Gastroesophageal sphincter (tissue), 4 donors: Measurements from ENCODE around the gene CC2D1A. TPM values are rescaled to one million over a fixed set of nuclear protein-coding genes. Genes with fewer than 3 reads are reported as not detected.

ENCODE experiments used
- ATAC-seq: fragments of 150-250 bp; one replicate; pipeline ENCODE4 v1.9.1; 2016; ENCODE audit warnings: mild to moderate bottlenecking, moderate library complexity
- H3K27ac ChIP-seq, 4 donors: fragments of 200-600 bp; sonication (generic) in 3 of 4; 1 replicate in 3 of 4; 2 replicates in 1 of 4; pipeline ENCODE4 v1.5.1; 2016 to 2019
- H3K27me3 ChIP-seq: fragments of 200-600 bp; sonication (generic); one replicate; pipeline ENCODE4 v1.5.1; 2019
- H3K36me3 ChIP-seq, 2 donors: fragments of 200-600 bp; sonication (generic); one replicate each; pipeline ENCODE4 v1.5.1; 2019; ENCODE audit warnings: control low read depth in 1 of 2
- H3K4me1 ChIP-seq, 3 donors: fragments of 200-600 bp; sonication (generic); 1 replicate in 2 of 3; 2 replicates in 1 of 3; pipeline ENCODE4 v1.5.1; 2016 to 2019; ENCODE audit warnings: control low read depth in 2 of 3
- H3K4me3 ChIP-seq, 2 donors: fragments of 200-600 bp; sonication (generic); one replicate each; pipeline ENCODE4 v1.5.1; 2019; ENCODE audit warnings: mild to moderate bottlenecking in 1 of 2, moderate library complexity in 1 of 2
- H3K9me3 ChIP-seq, 3 donors: fragments of 200-600 bp; sonication (generic); one replicate each; pipeline ENCODE4 v1.5.1; 2017 to 2019; ENCODE audit warnings: control low read depth in 2 of 3
- EP300 ChIP-seq: sonication (generic); formaldehyde crosslinking; IDR thresholded peaks from one replicate; pipeline ENCODE4 v1.6.1; 2017; ENCODE audit warnings: antibody characterized with exemption, mild to moderate bottlenecking
- POLR2A ChIP-seq, 2 donors: fragments of 450-650 bp; IDR thresholded peaks; one replicate each; pipeline ENCODE4 v1.6.1; 2017; ENCODE audit warnings: antibody characterized with exemption in 2 of 2, mild to moderate bottlenecking in 2 of 2, moderate library complexity in 1 of 2
- POLR2AphosphoS5 ChIP-seq: sonication (generic); formaldehyde crosslinking; IDR thresholded peaks from one replicate; pipeline ENCODE4 v1.6.1; 2017; ENCODE audit warnings: antibody characterized with exemption
- WGBS, 2 donors: methylation state at CpG; one replicate each; pipeline ENCODE4 v1.1.5; 2018; ENCODE audit warnings: low coverage in 1 of 2; 5-methylcytosine and 5-hydroxymethylcytosine counted together
- total RNA-seq, 4 donors: library from RNA; depleted of rRNA; stranded (reverse); fragments of >200 nt; gene quantifications; one replicate each; pipeline ENCODE4 v1.1.0, GENCODE V29; 2016
- TF ChIP-seq, protein P1 (sequence below), 4 experiments: fragments of 200-600 bp in 2 of 4; fragments of 450-650 bp in 2 of 4; sonication (generic) in 1 of 4; IDR thresholded peaks; one replicate each; pipeline ENCODE4 v1.5.1; 2017 to 2019; ENCODE audit warnings: antibody characterized with exemption in 4 of 4, mild to moderate bottlenecking in 2 of 4, moderate library complexity in 2 of 4

CC2D1A gene
- total RNA-seq, 4 donors from 2014 or later = 15.6 to 36.8 (median 22.4) TPM

DNA sequence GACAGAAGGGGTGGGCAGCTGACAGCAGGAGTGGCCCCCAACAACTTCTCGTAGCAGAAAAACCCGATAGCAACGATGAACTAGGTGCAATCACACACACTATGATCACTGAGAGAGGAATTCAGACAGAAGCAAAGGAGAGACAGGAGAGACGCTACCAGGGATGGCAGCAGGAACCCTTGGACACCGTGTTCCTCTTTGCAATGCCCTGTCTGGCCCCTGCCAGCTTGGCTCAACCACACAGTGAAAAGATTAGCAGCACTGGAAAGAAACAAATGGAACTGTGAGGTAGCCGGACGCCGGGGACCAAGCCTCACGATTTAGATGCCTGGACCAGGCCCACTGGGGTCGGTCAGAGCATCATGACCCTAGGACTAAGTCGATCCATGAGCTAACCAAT, 69.9 kb downstream of the CC2D1A start:
- Histone ChIP-seq H3K27ac (no peak overlapping the region), H3K27me3 (no peaks in the 10 kb centered on the region), H3K36me3 (peaks cover 0 to 62% of the 10 kb centered on the region in 2 donors), H3K4me1 (peaks cover 0 to 23% (median 16%) of the 10 kb centered on the region in 3 donors), H3K4me3 (no peak overlapping the region), H3K9me3 (no peaks in the 10 kb centered on the region)
- ATAC-seq = no peak
- TF ChIP-seq, protein P1, sequence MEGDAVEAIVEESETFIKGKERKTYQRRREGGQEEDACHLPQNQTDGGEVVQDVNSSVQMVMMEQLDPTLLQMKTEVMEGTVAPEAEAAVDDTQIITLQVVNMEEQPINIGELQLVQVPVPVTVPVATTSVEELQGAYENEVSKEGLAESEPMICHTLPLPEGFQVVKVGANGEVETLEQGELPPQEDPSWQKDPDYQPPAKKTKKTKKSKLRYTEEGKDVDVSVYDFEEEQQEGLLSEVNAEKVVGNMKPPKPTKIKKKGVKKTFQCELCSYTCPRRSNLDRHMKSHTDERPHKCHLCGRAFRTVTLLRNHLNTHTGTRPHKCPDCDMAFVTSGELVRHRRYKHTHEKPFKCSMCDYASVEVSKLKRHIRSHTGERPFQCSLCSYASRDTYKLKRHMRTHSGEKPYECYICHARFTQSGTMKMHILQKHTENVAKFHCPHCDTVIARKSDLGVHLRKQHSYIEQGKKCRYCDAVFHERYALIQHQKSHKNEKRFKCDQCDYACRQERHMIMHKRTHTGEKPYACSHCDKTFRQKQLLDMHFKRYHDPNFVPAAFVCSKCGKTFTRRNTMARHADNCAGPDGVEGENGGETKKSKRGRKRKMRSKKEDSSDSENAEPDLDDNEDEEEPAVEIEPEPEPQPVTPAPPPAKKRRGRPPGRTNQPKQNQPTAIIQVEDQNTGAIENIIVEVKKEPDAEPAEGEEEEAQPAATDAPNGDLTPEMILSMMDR (IDR thresholded peaks at IDR 0.05) = no peak
- TF ChIP-seq POLR2AphosphoS5 = no peak
- WGBS, 2 donors = 68 to 85% methylated on average over 5 to 11 of the region's 11 CpGs

DNA sequence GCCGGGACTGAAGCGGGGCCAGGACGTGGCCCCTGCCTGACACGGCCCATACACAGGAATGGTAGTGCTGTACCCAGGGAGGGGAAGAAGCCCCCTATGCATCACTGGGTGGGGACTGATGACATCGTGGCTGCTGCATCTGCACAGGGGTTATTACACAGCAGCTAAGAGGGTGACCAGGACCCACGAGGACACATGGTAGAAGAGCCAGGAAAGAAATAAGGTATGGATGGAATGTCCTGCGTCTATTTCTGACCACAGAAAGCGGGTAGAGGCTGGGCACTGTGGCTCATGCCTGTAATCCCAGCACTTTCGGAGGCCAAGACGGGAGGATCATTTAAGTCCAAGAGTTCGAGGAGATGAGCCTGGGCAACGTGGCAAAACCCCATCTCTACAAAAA, 70.4 kb downstream of the CC2D1A start:
- no peak for TF ChIP-seq EP300
- TF ChIP-seq, protein P1 (IDR thresholded peaks at IDR 0.05) = no peak
- H3K27me3 ChIP-seq = no peaks in the 10 kb centered on the region
- WGBS, 2 donors = 81 to 83% methylated on average over 6 to 10 of the region's 12 CpGs
- H3K4me3 ChIP-seq = no peak overlapping the region
- H3K36me3 ChIP-seq = peaks cover 0 to 56% of the 10 kb centered on the region in 2 donors
- no peak for ATAC-seq
- no peaks in the 10 kb centered on the region for H3K9me3 ChIP-seq
- no peak overlapping the region for H3K27ac ChIP-seq
- peaks cover 0 to 23% (median 16%) of the 10 kb centered on the region in 3 donors for H3K4me1 ChIP-seq

DNA sequence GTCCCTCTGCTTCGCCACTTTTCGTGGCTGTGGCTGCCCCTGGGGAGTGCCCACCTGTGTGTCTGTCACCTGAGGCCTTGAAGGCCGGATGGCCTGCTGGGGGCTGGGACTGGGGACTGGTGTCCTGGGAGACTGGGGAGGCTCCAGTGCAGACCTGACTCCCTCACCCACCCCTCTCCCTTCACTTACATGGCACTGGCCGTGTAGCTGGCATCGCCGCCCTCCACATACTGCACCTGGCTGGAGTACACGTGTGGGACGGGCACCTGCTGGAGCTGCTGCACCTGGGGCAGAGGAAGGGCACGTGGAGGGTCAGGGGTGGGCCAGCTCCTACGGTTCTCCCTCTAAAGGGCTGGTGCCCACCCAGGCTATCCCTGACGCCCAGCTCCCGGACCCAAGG, 71.8 kb downstream of the CC2D1A start:
- no peak for ATAC-seq
- H3K4me1 ChIP-seq = peaks cover 0 to 23% (median 16%) of the 10 kb centered on the region in 3 donors
- TF ChIP-seq EP300 = no peak
- WGBS, 2 donors = 100% methylated on average over 1 of the region's 12 CpGs; no CpG with 5 or more reads in 1 of the 2 donors
- H3K27ac ChIP-seq = peak overlapping the region in 3 of 4 donors; percentile 79 to 84 (median 83)
- no peaks in the 10 kb centered on the region for H3K9me3 ChIP-seq
- peak overlapping the region in 1 of 2 donors; percentile 66 for H3K4me3 ChIP-seq
- H3K27me3 ChIP-seq = no peaks in the 10 kb centered on the region
- H3K36me3 ChIP-seq = peaks cover 0 to 54% of the 10 kb centered on the region in 2 donors

DNA sequence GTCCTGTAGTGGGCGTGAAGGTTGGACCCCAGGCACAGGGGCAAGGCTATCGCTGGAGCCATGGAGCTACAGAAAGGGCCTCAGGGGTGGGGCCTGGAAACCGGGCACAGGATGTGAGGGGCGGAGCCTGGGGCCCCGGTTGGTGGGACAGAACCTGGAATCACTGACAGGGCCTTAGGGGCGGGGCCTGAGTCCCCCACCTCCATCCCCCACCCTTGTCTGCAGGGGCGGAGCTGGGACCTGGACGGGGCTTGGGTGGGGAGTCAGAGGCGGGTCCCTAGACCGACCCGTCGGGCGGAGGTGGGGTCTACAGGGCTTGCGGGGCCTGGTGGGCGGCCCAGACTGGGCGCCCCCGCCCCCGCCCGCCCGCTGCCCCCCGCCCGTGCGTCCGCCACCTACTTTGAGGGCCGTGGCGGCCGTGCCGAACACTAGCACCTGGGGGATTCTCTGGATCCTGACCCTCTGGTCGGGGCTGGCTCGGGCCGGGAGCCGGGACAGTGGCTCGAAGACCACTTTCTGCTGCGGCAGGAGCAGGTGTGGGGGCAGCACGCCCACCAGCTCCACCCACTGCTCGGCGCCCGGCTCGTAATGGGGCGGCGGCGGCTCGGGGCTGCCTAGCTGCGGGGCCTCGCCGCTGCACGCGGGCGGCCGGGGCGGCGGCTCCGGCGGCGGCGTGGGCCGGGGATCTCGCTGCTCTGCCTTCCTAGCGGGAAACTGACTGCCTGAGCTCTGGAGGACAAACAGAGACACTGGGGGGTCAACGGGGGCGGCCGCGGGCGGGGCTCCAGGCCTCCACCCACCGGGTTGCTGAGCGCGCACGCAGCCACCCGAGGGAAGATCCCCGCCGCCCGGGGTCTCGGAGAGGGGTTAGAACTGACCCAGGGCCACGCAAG, 72.6 kb downstream of the CC2D1A start:
- Histone ChIP-seq H3K27me3 (no peaks in the 10 kb centered on the region), H3K9me3 (no peaks in the 10 kb centered on the region), H3K4me3 (peak overlapping the region; percentile 39 to 66), H3K27ac (peak overlapping the region in 3 of 4 donors; percentile 79 to 84 (median 83)), H3K4me1 (peaks cover 0 to 23% (median 16%) of the 10 kb centered on the region in 3 donors), H3K36me3 (peaks cover 0 to 51% of the 10 kb centered on the region in 2 donors)
- peak; percentile 87 for ATAC-seq
- WGBS, 2 donors = no CpG with 5 or more reads among the region's 74 CpGs
- no peak for TF ChIP-seq POLR2A (IDR thresholded peaks at IDR 0.05)
- no peak for TF ChIP-seq POLR2AphosphoS5
- TF ChIP-seq, protein P1 (IDR thresholded peaks at IDR 0.05) = no peak
- TF ChIP-seq EP300 = no peak

DNA sequence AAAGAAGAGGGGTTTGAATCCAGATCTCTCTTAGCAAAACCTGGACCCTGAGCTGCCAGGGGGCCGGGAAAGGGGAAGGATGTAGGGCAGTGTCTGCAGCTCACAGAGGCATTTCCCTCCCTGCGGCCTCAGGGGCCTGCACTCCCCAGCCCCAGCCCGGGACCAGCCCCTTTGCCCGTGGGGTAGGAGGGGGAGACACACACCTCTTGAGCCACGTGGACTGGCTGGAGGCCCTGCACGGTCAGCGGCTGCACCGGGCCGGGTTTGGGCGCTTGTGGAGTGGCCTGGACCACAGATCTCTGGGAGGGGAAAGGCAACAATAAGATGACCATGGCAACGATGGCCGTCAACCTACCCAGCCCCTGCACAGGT, 73.2 kb downstream of the CC2D1A start:
- ATAC-seq = peak; percentile 1

More for the DNA sequence above, 73.2 kb downstream of the CC2D1A start:
- Histone ChIP-seq H3K27me3 (no peaks in the 10 kb centered on the region), H3K36me3 (peaks cover 0 to 45% of the 10 kb centered on the region in 2 donors), H3K27ac (peak overlapping the region in 3 of 4 donors; percentile 79 to 84 (median 83)), H3K4me1 (peaks cover 0 to 23% (median 16%) of the 10 kb centered on the region in 3 donors), H3K4me3 (peak overlapping the region; percentile 39 to 66), H3K9me3 (no peaks in the 10 kb centered on the region)
- TF ChIP-seq POLR2A (IDR thresholded peaks at IDR 0.05) (no peak), POLR2AphosphoS5 (no peak), EP300 (no peak)
- TF ChIP-seq, protein P1 (IDR thresholded peaks at IDR 0.05) = no peak
- WGBS, 2 donors = no CpG with 5 or more reads among the region's 12 CpGs
